Right ventricle myocardium inferior (tissue), 1 donor: ENCODE measurements around the gene EYA2. TPM values are rescaled to one million over a fixed set of nuclear protein-coding genes. Genes with fewer than 3 reads are reported as not detected.
"Not testable (repeated sequence)": the region's sequence is repeated elsewhere in the genome, so short reads cannot be mapped to it uniquely, and the experiment has no call there.

Experiments
- ATAC-seq: fragments of 200-7000 bp; cut with Tn5 transposase; one replicate; pipeline ENCODE4 v1.9.1; 2020; ENCODE audit warnings: mild to moderate bottlenecking, moderate library complexity
- DNase-seq: peaks from one replicate; pipeline ENCODE4 v3.0.0; 2021; ENCODE audit errors: missing footprints
- intact Hi-C: fragments of 100-400 bp; cut with DNase I; formaldehyde crosslinking; loops from one replicate; pipeline ENCODE4 v1.11.0; 2022
- total RNA-seq: library from RNA; stranded (reverse); fragmentation: NEBNext Ultra II Directional; extraction: Animal tissue kit (Norgen Biotek cat#: 25700); gene quantifications from one replicate; pipeline ENCODE4 v1.2.1, GENCODE V29; 2021
- donor health status: DM: no; HTN: yes; CAD: no; lungs with severe emphysema.

Gene EYA2
- total RNA-seq, 1 donor from 2014 or later, result 1.5 TPM

GRCh38 chr20:47160992-47161391 lies 266.3 kb downstream of the EYA2 start:
- ATAC-seq, result no peak
- intact Hi-C loops, result no loop called here
- no peak for DNase-seq

GRCh38 chr20:47161411-47161810 lies 266.8 kb downstream of the EYA2 start:
- ATAC-seq (no peak), DNase-seq (no peak)
- intact Hi-C loops, result no loop called here

- no peak for DNase-seq
- intact Hi-C loops, result no loop called here
- ATAC-seq, result no peak
These were observed 269.5 kb downstream of the EYA2 start for GRCh38 chr20:47164140-47164539.

- intact Hi-C loops, result no loop called here
- ATAC-seq, result no peak
These were observed 270.8 kb downstream of the EYA2 start for GRCh38 chr20:47165376-47165865.

GRCh38 chr20:47167846-47168245 lies 273.2 kb downstream of the EYA2 start:
- ATAC-seq (no peak), DNase-seq (no peak)
- intact Hi-C loops, result no loop called here

More at GRCh38 chr20:47165376-47165865, 270.8 kb downstream of the EYA2 start:
- DNase-seq, result no peak

GRCh38 chr20:47172579-47172978 lies 277.9 kb downstream of the EYA2 start:
- intact Hi-C loops, result no loop called here
- no peak for ATAC-seq
- DNase-seq, result no peak

GRCh38 chr20:47173596-47174216 lies 279.1 kb downstream of the EYA2 start:
- DNase-seq (no peak), ATAC-seq (no peak)
- intact Hi-C loops, result no loop called here

GRCh38 chr20:47174456-47175243 lies 280.0 kb downstream of the EYA2 start:
- ATAC-seq, result no peak
- intact Hi-C loops, result no loop called here
- DNase-seq, result no peak

- no peak for DNase-seq
- peak; percentile 22 for ATAC-seq
These were observed 280.9 kb downstream of the EYA2 start for GRCh38 chr20:47175493-47175892.

GRCh38 chr20:47176217-47176616 lies 281.6 kb downstream of the EYA2 start:
- DNase-seq, intact Hi-C loops, ATAC-seq: not testable (repeated sequence)

More at GRCh38 chr20:47175493-47175892, 280.9 kb downstream of the EYA2 start:
- intact Hi-C loops, result no loop called here

- intact Hi-C loops, result no loop called here
- DNase-seq (no peak), ATAC-seq (no peak)
These were observed 283.6 kb downstream of the EYA2 start for GRCh38 chr20:47178277-47178676.

GRCh38 chr20:47178851-47179250 lies 284.2 kb downstream of the EYA2 start:
- intact Hi-C loops, result no loop called here
- no peak for DNase-seq
- no peak for ATAC-seq

- no peak for ATAC-seq
- intact Hi-C loops, result no loop called here
- no peak for DNase-seq
These were observed 284.6 kb downstream of the EYA2 start for GRCh38 chr20:47179267-47179666.

GRCh38 chr20:47181056-47181862 lies 286.6 kb downstream of the EYA2 start:
- intact Hi-C loops, result no loop called here
- no peak for DNase-seq
- peak; percentile 42 for ATAC-seq

GRCh38 chr20:47183367-47183766 lies 288.7 kb downstream of the EYA2 start:
- no peak for ATAC-seq
- intact Hi-C loops, result no loop called here
- no peak for DNase-seq

- no peak for DNase-seq
- intact Hi-C loops, result no loop called here
- ATAC-seq, result no peak
These were observed 293.0 kb downstream of the EYA2 start for GRCh38 chr20:47187450-47188195.

GRCh38 chr20:47188540-47188939 lies 293.9 kb downstream of the EYA2 start:
- DNase-seq (no peak), ATAC-seq (no peak)
- intact Hi-C loops, result no loop called here

- intact Hi-C loops, result no loop called here
These were observed 294.4 kb downstream of the EYA2 start for GRCh38 chr20:47189060-47189459.

More at GRCh38 chr20:47189060-47189459, 294.4 kb downstream of the EYA2 start:
- DNase-seq (no peak), ATAC-seq (no peak)
